Mesothelial cell of epicardium (in vitro differentiated cells): Measurements from ENCODE around the gene H6PD. TPM values are rescaled to one million over a fixed set of nuclear protein-coding genes. Genes with fewer than 3 reads are reported as not detected.
A peak's percentile ranks its signal among the peaks of the same experiment; 100 is the strongest.

Experiments
- DNase-seq, 2 experiments: peaks; one replicate each; pipeline ENCODE4 v3.0.0; 2021; ENCODE audit warnings: low spot score in 2 of 2; ENCODE audit not compliant: unreplicated experiment in 2 of 2
- H3K27ac Mint-ChIP-seq: 2 replicates; pipeline ENCODE4 v1.8.0; 2021; ENCODE audit warnings: mixed read lengths
- H3K27me3 Mint-ChIP-seq: 2 replicates; pipeline ENCODE4 v1.8.0; 2021; ENCODE audit warnings: low read depth, mixed read lengths
- H3K36me3 Mint-ChIP-seq: 2 replicates; pipeline ENCODE4 v1.8.0; 2021; ENCODE audit warnings: mixed read lengths
- H3K4me1 Mint-ChIP-seq: 2 replicates; pipeline ENCODE4 v1.8.0; 2021; ENCODE audit warnings: mixed read lengths
- H3K4me3 Mint-ChIP-seq: 2 replicates; pipeline ENCODE4 v1.8.0; 2021; ENCODE audit warnings: mild to moderate bottlenecking, moderate library complexity, mixed read lengths
- H3K9me3 Mint-ChIP-seq: 2 replicates; pipeline ENCODE4 v1.8.0; 2021; ENCODE audit warnings: mixed read lengths
- CTCF ChIP-seq: fragments of 200-600 bp; sonication (generic); IDR thresholded peaks from one replicate; pipeline ENCODE4 v1.5.0; 2021; ENCODE audit warnings: antibody characterized with exemption; ENCODE audit not compliant: unreplicated experiment
- total RNA-seq: library from RNA; stranded (reverse); gene quantifications from 3 replicates; pipeline ENCODE4 v1.2.1, GENCODE V29; 2021

The H6PD gene
- total RNA-seq, 1 donor from 2014 or later, result 73.1 TPM

GRCh38 chr1:9245661-9246060 lies 11.1 kb downstream of the H6PD start:
- H3K9me3 Mint-ChIP-seq, result no peaks in the 10 kb centered on the region
- no peak overlapping the region for H3K4me3 Mint-ChIP-seq
- no peak for TF ChIP-seq CTCF
- H3K36me3 Mint-ChIP-seq, result peaks cover 13% of the 10 kb centered on the region
- DNase-seq, result no peak
- H3K27ac Mint-ChIP-seq, result no peak overlapping the region
- H3K4me1 Mint-ChIP-seq, result peaks cover 8% of the 10 kb centered on the region
- no peaks in the 10 kb centered on the region for H3K27me3 Mint-ChIP-seq

- DNase-seq, result no peak
- TF ChIP-seq CTCF, result no peak
- H3K4me1 Mint-ChIP-seq, result peaks cover 11% of the 10 kb centered on the region
- H3K27me3 Mint-ChIP-seq, result no peaks in the 10 kb centered on the region
- H3K36me3 Mint-ChIP-seq, result peaks cover 13% of the 10 kb centered on the region
- H3K9me3 Mint-ChIP-seq, result no peaks in the 10 kb centered on the region
- no peak overlapping the region for H3K27ac Mint-ChIP-seq
- no peak overlapping the region for H3K4me3 Mint-ChIP-seq
Measured at GRCh38 chr1:9246215-9246614, 11.6 kb downstream of the H6PD start.

- Mint-ChIP-seq H3K4me3 (no peak overlapping the region), H3K4me1 (peaks cover 14% of the 10 kb centered on the region), H3K9me3 (no peaks in the 10 kb centered on the region), H3K27me3 (no peaks in the 10 kb centered on the region), H3K27ac (no peak overlapping the region), H3K36me3 (peaks cover 13% of the 10 kb centered on the region)
- DNase-seq, result no peak
- no peak for TF ChIP-seq CTCF
Measured at GRCh38 chr1:9246841-9247785, 12.5 kb downstream of the H6PD start.

GRCh38 chr1:9247894-9248293 lies 13.3 kb downstream of the H6PD start:
- Mint-ChIP-seq H3K9me3 (no peaks in the 10 kb centered on the region), H3K27me3 (no peaks in the 10 kb centered on the region), H3K36me3 (peaks cover 13% of the 10 kb centered on the region), H3K27ac (no peak overlapping the region), H3K4me3 (no peak overlapping the region), H3K4me1 (peaks cover 17% of the 10 kb centered on the region)
- DNase-seq, result no peak
- TF ChIP-seq CTCF, result no peak

GRCh38 chr1:9248341-9249262 lies 14.0 kb downstream of the H6PD start:
- Mint-ChIP-seq H3K36me3 (peaks cover 13% of the 10 kb centered on the region), H3K4me3 (no peak overlapping the region), H3K9me3 (no peaks in the 10 kb centered on the region), H3K4me1 (peaks cover 25% of the 10 kb centered on the region), H3K27me3 (no peaks in the 10 kb centered on the region), H3K27ac (peak overlapping the region; percentile 23)
- no peak for TF ChIP-seq CTCF
- no peak for DNase-seq
